Lower leg skin (tissue), 4 donors: ENCODE results near the gene MTUS2. TPM values are rescaled to one million over a fixed set of nuclear protein-coding genes. Genes with fewer than 3 reads are reported as not detected.

Experiments
- DNase-seq, 2 donors: peaks; one replicate each; pipeline ENCODE4 v3.0.0-alpha.2; 2019; ENCODE audit warnings: low spot score in 2 of 2
- H3K4me3 ChIP-seq: fragments of 200-600 bp; sonication (generic); 2 replicates; pipeline ENCODE4 v1.5.1; 2017; ENCODE audit warnings: mild to moderate bottlenecking, low read depth; ENCODE audit not compliant: poor library complexity, severe bottlenecking
- CTCF ChIP-seq, 3 donors: fragments of 450-650 bp; IDR thresholded peaks; one replicate each; pipeline ENCODE4 v1.5.1; 2016; ENCODE audit warnings: antibody characterized with exemption in 3 of 3, mild to moderate bottlenecking in 3 of 3, moderate library complexity in 2 of 3
- POLR2A ChIP-seq, 2 donors: fragments of 450-650 bp; IDR thresholded peaks; one replicate each; pipeline ENCODE4 v1.6.1; 2016 to 2017; ENCODE audit warnings: antibody characterized with exemption in 2 of 2, mild to moderate bottlenecking in 1 of 2, moderate library complexity in 1 of 2
- WGBS, 2 donors: methylation state at CpG; one replicate each; pipeline ENCODE4 v1.1.5; 2018; 5-methylcytosine and 5-hydroxymethylcytosine counted together
- intact Hi-C: fragments of 100-400 bp; cut with DNase I; formaldehyde crosslinking; loops from one replicate; pipeline ENCODE4 v1.15.0; 2023; ENCODE audit warnings: low total_unique reads
- total RNA-seq, 4 donors: library from RNA; depleted of rRNA; stranded (reverse); fragments of >200 nt; gene quantifications; one replicate each; pipeline ENCODE4 v1.1.0, GENCODE V29; 2016

The MTUS2 gene
- total RNA-seq, 4 donors from 2014 or later, result 0.13 to 1.9 TPM; not detected in 2

- WGBS, 2 donors, result 67 to 84% methylated on average over 5 of the region's 5 CpGs
- TF ChIP-seq POLR2A (IDR thresholded peaks at IDR 0.05) (no peak), CTCF (IDR thresholded peaks at IDR 0.05) (no peak)
- DNase-seq, result no peak
- intact Hi-C loops, result no loop called here
- no peak overlapping the region for H3K4me3 ChIP-seq
Observed at GRCh38 chr13:29028868-29029267, 208.7 kb downstream of the MTUS2 start.

GRCh38 chr13:29038700-29039099 lies 218.6 kb downstream of the MTUS2 start:
- no peak for TF ChIP-seq CTCF (IDR thresholded peaks at IDR 0.05)
- TF ChIP-seq POLR2A (IDR thresholded peaks at IDR 0.05), result no peak
- no peak for DNase-seq
- H3K4me3 ChIP-seq, result no peak overlapping the region
- intact Hi-C loops, result no loop called here
- 84 to 94% methylated on average over 10 to 11 of the region's 11 CpGs for WGBS, 2 donors

- intact Hi-C loops, result no loop called here
- TF ChIP-seq POLR2A (IDR thresholded peaks at IDR 0.05) (no peak), CTCF (IDR thresholded peaks at IDR 0.05) (no peak)
- 90 to 91% methylated on average over 17 to 18 of the region's 18 CpGs for WGBS, 2 donors
- no peak overlapping the region for H3K4me3 ChIP-seq
- DNase-seq, result no peak
Observed at GRCh38 chr13:29039212-29039611, 219.1 kb downstream of the MTUS2 start.

GRCh38 chr13:29046588-29046987 lies 226.4 kb downstream of the MTUS2 start:
- TF ChIP-seq POLR2A (IDR thresholded peaks at IDR 0.05) (no peak), CTCF (IDR thresholded peaks at IDR 0.05) (no peak)
- intact Hi-C loops, result no loop called here
- DNase-seq, result no peak
- H3K4me3 ChIP-seq, result no peak overlapping the region
- 33 to 51% methylated on average over 4 of the region's 4 CpGs for WGBS, 2 donors

- no peak overlapping the region for H3K4me3 ChIP-seq
- 56 to 77% methylated on average over 6 of the region's 6 CpGs for WGBS, 2 donors
- TF ChIP-seq POLR2A (IDR thresholded peaks at IDR 0.05) (no peak), CTCF (IDR thresholded peaks at IDR 0.05) (no peak)
- intact Hi-C loops, result no loop called here
- no peak for DNase-seq
Observed at GRCh38 chr13:29049524-29049923, 229.4 kb downstream of the MTUS2 start.

GRCh38 chr13:29050719-29051118 lies 230.6 kb downstream of the MTUS2 start:
- no peak for TF ChIP-seq CTCF (IDR thresholded peaks at IDR 0.05)
- TF ChIP-seq POLR2A (IDR thresholded peaks at IDR 0.05), result no peak
- intact Hi-C loops, result no loop called here
- WGBS, 2 donors, result 54 to 60% methylated on average over 4 of the region's 4 CpGs
- no peak for DNase-seq
- H3K4me3 ChIP-seq, result no peak overlapping the region
